ENCODE measurements around the gene GRID1.

GRID1 gene

DNA sequence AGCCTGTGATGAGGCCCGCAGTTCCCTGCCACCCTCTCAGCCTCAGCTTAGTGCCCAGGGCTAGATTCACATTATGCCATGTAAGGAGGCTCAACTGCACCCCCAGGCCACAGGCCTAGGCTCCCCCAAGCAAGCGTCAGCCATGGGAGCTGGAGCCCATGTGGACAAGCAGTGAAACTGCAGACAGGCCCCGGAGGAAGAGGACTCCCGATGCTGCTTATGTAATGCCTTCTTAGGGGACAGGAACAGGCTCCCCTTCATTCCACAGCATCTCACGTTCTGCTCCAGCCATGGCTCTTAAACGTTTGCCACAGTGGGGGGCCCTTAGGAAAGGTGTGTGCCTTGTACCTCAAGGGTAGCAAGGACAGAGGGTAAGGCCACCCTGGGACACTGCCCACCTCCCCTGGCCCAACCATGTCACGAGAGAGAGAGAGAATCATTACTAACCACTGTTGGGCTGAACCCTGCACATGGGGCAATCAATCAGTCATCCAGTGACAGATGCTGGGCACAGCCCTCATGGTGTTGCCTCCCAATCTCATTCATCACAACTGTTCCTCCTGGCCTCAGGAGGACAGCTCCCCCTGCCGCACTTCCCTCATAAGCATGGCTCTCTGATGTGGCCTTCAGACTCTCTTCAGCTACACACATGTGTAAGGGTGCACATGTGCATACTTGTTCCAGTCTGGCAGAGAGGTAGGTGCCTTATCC is 263.0 kb downstream of the GRID1 start:
- TF ChIP-seq GATA3 (IDR thresholded peaks at IDR 0.05; ENCODE audit: low read depth, low read length) (no peak), GATA2 (IDR thresholded peaks at IDR 0.05; ENCODE audit: low read depth, low read length) (no peak)

DNA sequence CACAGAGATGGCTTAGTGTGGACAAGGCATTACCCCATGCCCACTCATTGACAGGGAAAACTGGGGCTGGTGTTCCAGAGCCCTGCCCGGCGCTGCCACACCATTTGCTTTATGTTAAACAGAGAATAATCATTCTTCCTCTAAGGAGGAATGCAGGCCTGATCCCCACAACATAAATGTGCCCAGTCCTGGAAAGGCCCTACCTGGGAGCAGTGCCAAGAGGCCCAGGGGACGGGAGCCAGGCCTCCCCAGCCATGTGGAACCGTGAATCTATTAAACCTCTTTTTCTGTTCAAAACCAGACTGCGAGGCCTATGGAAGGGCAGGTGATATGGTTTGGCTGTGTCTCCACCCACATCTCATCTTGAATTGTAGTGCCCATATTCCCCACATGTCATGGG is 264.1 kb downstream of the GRID1 start:
- TF ChIP-seq GATA2 (IDR thresholded peaks at IDR 0.05; ENCODE audit: low read depth, low read length) (no peak), GATA3 (IDR thresholded peaks at IDR 0.05; ENCODE audit: low read depth, low read length) (no peak)

DNA sequence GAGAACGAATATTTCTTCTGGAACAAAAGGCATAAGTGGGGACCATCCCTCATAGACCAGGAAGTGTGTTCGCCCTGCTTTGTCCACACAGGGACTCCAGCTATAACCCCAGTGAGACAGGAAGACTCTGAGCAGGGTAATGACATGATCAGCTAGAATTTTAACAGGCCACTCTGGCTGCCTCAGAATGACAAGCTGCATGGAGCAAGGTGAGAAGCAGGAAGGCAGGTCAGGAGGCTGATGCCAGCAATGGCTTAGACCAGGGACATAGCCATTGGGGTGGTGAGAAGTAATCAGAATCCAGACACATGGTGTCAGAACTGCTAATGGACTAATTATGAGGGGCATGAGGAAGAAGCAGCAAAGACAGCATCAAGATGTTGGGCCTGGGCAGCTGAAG is 264.6 kb downstream of the GRID1 start:
- TF ChIP-seq GATA3 (IDR thresholded peaks at IDR 0.05; ENCODE audit: low read depth, low read length) = no peak
- TF ChIP-seq GATA2 (IDR thresholded peaks at IDR 0.05; ENCODE audit: low read depth, low read length) = no peak

DNA sequence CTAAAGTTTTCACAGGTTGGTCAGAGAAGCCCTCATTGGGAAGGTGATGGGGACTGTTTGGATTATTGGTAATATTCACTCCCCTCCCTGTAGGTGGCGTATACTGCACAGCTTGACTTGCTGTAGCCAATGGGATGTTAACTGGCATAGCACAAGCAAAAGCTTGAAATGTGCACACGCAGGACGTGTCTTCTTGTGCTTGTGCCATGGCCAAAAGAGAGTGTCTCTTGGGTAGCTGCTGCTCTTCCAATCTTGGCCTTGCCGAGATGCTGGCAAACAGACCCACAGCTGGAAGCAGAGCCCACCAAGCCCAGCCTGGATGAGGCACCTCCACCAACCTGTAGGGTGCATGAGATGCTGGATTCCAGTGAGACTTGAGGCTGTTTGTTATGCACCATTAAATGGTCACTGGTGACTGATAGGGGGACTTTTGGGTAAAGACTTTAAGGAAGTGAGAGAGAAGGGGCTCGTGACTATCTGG is 266.0 kb downstream of the GRID1 start:
- no peak for TF ChIP-seq GATA3 (IDR thresholded peaks at IDR 0.05; ENCODE audit: low read depth, low read length)
- TF ChIP-seq GATA2 (IDR thresholded peaks at IDR 0.05; ENCODE audit: low read depth, low read length) = no peak

DNA sequence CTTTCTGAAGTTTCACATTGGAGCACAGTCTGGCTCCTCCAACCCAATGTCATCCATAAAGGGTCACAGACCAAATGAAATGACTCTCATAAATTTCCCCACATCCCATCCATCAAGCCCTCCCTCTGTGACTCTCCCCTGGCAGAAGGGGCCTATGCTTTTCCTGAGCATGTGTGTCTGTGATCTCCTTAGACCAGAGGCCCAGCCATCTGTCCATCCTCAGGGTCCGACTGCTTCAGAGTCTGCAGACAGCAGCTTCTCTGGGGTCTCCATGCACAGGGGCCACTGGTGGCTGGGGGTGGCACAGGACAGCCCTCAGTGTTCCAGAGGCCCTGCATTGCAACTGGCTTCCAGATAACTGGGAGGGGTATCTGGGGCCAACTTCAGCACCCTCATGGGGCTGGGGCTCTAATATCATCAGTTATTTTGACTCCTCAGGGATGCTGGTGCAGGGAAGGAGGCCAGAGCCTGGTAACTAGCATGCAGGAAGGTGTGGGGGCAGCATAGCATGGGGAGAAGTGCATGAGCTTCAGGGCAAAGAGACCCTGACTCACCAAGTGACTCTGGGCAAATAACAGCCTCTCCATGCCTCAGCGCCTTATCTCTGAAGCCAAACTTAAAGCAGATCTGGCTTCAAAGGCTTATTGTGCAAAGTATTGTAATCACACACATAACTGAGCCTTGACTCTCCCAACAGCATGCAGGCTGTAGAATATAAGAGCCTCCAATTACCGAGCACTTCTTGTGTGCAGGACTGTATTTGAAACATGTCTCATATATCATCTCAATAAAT is 266.9 kb downstream of the GRID1 start:
- TF ChIP-seq GATA3 (IDR thresholded peaks at IDR 0.05; ENCODE audit: low read depth, low read length) (no peak), GATA2 (IDR thresholded peaks at IDR 0.05; ENCODE audit: low read depth, low read length) (no peak)

DNA sequence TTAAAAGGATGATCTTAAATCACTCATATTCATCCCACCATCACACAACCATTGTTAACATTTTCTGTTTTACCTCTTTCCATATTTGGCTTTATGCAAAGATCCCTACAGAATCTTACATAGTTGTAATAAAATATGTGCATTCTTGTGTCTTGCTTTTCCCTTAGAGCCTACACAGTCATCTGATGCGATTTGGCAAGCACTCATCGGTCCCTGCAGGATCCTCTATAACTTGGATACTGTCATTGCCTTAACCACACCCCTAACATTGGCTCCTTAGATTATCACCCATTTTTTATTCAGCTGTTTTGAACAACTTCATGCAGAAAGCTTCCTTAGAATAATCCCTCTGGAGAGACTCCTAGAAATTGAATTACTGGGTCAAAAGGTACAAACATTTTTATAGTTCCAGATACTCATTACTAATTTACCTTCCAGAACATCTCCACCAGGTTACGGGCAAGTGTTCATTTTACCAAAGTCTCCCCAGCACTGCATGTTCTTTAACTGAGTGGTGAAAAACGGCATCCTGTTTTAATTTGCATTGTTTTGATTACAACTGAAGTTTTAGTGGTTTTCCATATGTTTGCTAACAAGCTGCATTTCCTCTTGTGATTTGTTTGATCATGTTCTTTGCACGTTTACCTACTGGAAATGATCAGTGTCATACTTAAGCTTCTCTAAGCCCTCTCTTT is 268.3 kb downstream of the GRID1 start:
- no peak for TF ChIP-seq GATA3 (IDR thresholded peaks at IDR 0.05; ENCODE audit: low read depth, low read length)
- no peak for TF ChIP-seq GATA2 (IDR thresholded peaks at IDR 0.05; ENCODE audit: low read depth, low read length)

DNA sequence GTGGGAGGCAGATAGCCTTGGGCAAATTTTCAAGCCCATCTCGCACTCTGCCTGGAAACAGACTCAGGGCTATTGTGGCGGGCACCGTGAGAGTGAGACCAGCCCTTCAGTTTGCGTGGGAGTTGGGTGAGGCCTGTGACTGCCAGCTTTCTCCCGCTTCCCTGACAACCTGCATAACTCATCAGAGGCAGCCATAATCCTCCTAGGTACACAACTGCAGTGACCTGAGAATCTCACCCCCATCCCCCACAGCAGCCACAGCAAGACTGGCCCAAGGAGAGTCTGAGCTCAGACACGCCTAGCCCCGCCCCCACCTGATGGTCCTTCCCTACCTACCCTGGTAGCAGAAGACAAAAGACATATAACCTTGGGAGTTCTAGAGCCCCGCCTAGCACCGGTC is 275.4 kb downstream of the GRID1 start:
- TF ChIP-seq GATA3 (IDR thresholded peaks at IDR 0.05; ENCODE audit: low read depth, low read length) (no peak), GATA2 (IDR thresholded peaks at IDR 0.05; ENCODE audit: low read depth, low read length) (no peak)

DNA sequence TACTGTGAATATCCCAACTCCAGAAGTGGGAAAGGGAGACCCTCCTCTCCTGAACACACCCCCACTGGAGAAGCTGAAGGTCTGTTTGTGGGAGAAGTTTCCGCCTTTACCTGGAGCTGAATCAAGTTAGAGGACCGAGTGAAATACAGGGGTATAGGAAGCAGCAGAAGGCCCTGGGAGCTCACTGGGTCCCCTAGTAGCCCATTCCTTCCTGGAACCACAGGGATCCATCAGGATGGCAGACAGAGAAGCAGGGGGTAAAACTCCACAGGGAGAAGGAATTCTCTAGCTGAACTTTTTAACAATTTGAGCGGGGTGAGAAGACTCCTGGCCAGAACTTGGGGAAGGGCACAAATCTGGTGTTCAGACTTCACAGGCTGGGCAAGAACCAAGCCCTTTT is 275.8 kb downstream of the GRID1 start:
- no peak for TF ChIP-seq GATA2 (IDR thresholded peaks at IDR 0.05; ENCODE audit: low read depth, low read length)
- no peak for TF ChIP-seq GATA3 (IDR thresholded peaks at IDR 0.05; ENCODE audit: low read depth, low read length)

DNA sequence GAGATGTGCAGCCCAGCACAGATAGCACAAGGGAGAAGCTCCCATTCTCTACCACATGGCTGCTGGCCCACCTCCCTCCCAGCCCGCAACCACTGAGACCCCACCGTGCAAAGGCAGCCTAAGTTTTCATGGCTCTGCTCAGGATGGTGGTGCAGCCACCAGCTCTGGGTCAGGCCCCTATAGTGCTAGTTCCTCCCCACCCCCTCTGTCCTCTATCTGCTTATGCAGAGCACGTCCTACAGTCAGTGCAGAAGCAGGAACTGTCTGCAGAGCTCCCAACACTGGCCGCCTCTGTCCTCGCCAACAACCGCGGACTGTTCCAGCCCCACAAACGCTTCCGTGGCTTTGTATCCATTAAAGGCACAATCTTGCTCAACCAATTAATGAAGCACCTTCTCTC is 278.9 kb downstream of the GRID1 start:
- TF ChIP-seq GATA2 (IDR thresholded peaks at IDR 0.05; ENCODE audit: low read depth, low read length) (no peak), GATA3 (IDR thresholded peaks at IDR 0.05; ENCODE audit: low read depth, low read length) (no peak)

DNA sequence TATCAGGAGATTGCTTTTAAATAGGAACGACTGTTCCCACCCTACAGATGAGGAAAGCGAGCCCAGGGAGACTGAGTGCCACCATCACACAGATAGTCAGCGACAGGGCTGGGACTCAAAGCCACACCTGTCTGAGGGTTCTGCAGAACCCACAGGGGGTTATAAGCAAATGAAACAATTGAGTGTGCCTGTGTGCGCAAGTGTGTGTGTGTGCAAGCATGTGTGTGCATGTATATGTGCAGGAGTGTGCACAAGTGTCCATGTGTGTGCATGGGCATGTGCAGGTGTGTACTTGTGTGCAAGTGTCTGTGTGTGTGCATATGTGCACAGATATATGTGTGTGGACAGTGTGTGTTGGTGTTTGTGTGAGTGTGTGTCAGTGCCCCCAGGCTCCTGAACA is 280.2 kb downstream of the GRID1 start:
- TF ChIP-seq GATA3 (IDR thresholded peaks at IDR 0.05; ENCODE audit: low read depth, low read length) (no peak), GATA2 (IDR thresholded peaks at IDR 0.05; ENCODE audit: low read depth, low read length) (no peak)

DNA sequence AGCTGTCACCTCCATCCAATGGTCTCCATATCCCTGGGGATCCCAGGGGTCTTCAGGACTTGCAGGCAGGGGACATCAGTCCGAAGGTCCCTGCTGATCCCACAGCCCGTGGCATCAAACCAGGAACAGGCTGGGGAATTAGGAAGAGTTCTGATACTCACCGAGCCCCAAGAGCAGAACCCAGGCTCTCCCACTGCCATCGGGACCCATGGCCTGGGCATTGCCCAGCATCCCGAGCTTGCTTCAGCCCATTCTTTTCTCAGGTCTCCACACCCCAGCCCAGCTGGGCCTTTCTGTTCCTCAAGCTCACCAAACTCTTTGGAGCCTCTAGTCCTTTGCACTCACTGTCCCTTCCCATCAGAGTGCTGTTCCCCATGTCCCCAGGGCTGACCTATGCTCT is 280.9 kb downstream of the GRID1 start:
- no peak for TF ChIP-seq GATA3 (IDR thresholded peaks at IDR 0.05; ENCODE audit: low read depth, low read length)
- no peak for TF ChIP-seq GATA2 (IDR thresholded peaks at IDR 0.05; ENCODE audit: low read depth, low read length)

DNA sequence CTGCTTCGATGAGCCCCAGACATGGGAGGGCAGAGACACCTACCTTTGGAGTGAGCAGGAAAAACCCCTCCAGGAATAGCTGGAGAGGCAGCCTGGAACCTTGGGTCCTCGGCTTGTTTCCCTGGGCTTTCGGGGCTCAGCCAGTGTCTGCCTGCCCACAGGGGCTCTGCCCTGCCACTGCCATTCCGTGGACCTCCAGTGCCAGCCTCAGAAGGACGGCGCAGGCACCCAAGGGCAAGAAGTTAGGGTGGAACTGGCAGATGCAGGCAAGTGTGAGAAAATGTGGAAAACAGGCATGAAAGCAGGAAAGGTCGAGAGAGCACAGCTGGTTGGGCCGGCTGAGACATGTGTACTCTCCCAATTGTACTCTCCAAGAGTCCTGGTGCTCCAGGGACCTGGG is 281.5 kb downstream of the GRID1 start:
- TF ChIP-seq GATA2 (IDR thresholded peaks at IDR 0.05; ENCODE audit: low read depth, low read length) (no peak), GATA3 (IDR thresholded peaks at IDR 0.05; ENCODE audit: low read depth, low read length) (no peak)

DNA sequence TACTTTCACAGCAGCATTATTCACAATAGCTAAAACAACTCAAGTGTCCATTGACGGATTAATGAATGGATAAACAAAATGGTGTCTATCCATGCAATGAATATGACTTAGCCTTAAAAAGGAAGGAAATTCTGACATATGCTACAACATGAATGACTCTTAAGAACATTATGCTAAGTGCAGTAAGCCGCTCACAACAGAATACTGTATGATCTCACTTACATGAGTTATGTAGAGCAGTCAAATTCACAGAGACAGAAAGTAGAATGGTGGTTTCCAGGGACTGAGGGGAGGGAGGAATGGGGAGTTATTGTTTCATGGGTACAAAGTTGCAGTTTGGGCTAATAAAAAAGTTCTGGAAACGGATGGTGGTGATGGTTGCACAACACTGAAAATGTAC is 282.0 kb downstream of the GRID1 start:
- TF ChIP-seq GATA3 (IDR thresholded peaks at IDR 0.05; ENCODE audit: low read depth, low read length) = no peak
- TF ChIP-seq GATA2 (IDR thresholded peaks at IDR 0.05; ENCODE audit: low read depth, low read length) = no peak

DNA sequence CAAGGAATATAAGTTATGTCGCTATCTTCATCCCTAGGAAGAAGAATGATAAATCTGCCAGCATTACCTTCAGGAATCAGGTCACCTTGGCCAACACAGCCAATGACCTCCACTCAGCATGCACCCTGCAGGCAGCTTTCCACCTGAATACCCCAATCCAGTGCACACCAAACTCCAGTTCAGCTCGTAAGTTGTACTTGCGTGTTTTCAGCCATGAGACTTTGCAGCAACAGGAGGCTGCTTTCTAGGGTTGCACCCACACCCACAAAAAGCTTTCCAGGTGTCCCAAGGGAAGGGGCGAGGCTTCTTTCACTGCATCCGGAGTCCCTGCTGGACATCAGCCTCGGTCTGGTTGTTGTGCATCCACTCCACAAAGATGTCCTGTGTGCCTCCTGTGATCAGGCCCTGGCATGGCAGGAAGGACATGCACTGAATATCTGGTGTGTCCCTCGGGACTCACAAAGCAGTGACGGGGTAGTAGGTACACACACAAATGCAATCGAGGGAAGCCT is 282.9 kb downstream of the GRID1 start:
- no peak for TF ChIP-seq GATA3 (IDR thresholded peaks at IDR 0.05; ENCODE audit: low read depth, low read length)
- no peak for TF ChIP-seq GATA2 (IDR thresholded peaks at IDR 0.05; ENCODE audit: low read depth, low read length)

All from SH-SY5Y (cell line).